Breast epithelium (tissue), 3 donors: ENCODE results near the gene AAMDC.

ENCODE experiments used
- CTCF ChIP-seq, 3 donors: fragments of 450-650 bp; IDR thresholded peaks; one replicate each; pipeline ENCODE4 v1.5.1; 2016 to 2017; ENCODE audit warnings: antibody characterized with exemption in 3 of 3, mild to moderate bottlenecking in 3 of 3, moderate library complexity in 3 of 3
- POLR2A ChIP-seq: fragments of 450-650 bp; IDR thresholded peaks from one replicate; pipeline ENCODE4 v1.6.1; 2016; ENCODE audit warnings: antibody characterized with exemption, mild to moderate bottlenecking, moderate library complexity

DNA sequence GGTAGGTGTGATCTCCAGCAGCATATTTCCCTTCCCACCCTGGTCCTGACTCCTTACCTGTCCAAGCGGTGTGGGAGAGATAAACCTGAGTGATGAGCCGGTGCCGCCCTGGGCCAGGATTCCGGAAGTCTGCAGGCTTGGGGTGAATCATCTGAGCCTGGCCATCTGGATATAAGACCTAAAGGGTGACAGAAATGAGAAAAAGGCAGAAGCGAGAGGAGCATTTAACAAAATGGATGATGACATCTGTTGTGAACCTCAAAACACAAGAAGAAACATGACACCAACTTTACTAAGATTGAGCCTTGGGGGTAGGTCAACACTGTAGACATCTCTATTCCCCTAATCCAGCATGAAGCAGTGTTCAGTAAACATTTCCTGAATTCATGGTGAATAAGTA, 62.8 kb downstream of the AAMDC start:
- no peak for TF ChIP-seq CTCF (IDR thresholded peaks at IDR 0.05)
- TF ChIP-seq POLR2A: no peak
